Effector CD8-positive, alpha-beta T cell (primary cell): ENCODE results near the gene RNF25.

Experiments
- DNase-seq: peaks from one replicate; lab custom pipeline; 2025; lab: John Stamatoyannopoulos, UW

Gene RNF25

GRCh38 chr2:218623366-218623705 lies 48.5 kb downstream of the RNF25 start:
- DNase-seq: no peak

- DNase-seq: no peak
Measured at GRCh38 chr2:218622606-218623365, 49.0 kb downstream of the RNF25 start.

GRCh38 chr2:218621007-218621406 lies 50.8 kb downstream of the RNF25 start:
- DNase-seq: no peak

GRCh38 chr2:218618102-218618860 lies 53.5 kb downstream of the RNF25 start:
- DNase-seq: no peak

- DNase-seq: no peak
Measured at GRCh38 chr2:218615868-218616315, 55.9 kb downstream of the RNF25 start.
